Measurements from ENCODE around the gene MYRF.

The MYRF gene

DNA sequence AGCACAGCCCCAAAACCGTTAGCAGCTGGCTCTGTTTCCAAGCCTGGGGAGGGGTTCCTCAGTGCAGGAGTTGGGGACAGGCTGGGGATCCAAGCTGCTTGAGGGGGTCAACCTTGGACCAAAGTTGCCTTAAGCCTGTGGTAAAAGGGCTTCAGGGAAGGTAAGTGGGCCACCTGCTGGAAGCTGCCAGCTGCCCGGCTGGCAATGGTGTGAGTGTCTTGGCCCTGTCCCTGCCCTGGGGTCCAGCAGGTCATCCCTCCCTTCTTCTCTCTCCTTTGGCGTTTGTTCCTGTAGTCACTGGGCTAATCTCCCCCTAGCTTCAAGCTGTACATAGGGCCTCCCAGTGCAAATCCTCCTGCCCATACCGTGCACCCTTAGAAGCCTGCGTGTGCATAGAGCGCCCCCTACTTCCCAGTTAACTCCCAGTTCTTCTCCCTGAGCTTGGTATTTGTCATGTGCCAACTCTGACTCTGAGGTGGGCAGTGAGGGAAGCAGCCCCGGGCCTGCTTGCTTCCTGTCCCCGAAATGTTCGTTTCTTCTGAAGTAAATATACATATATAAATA is 35.6 kb downstream of the MYRF start:
- H3K27me3 Mint-ChIP-seq (ENCODE audit: low read depth): no peaks in the 10 kb centered on the region
- H3K4me1 Mint-ChIP-seq: peaks cover 8% of the 10 kb centered on the region
- no peak overlapping the region for H3K4me3 Mint-ChIP-seq
- no peaks in the 10 kb centered on the region for H3K9me3 Mint-ChIP-seq
- TF ChIP-seq, protein P1, sequence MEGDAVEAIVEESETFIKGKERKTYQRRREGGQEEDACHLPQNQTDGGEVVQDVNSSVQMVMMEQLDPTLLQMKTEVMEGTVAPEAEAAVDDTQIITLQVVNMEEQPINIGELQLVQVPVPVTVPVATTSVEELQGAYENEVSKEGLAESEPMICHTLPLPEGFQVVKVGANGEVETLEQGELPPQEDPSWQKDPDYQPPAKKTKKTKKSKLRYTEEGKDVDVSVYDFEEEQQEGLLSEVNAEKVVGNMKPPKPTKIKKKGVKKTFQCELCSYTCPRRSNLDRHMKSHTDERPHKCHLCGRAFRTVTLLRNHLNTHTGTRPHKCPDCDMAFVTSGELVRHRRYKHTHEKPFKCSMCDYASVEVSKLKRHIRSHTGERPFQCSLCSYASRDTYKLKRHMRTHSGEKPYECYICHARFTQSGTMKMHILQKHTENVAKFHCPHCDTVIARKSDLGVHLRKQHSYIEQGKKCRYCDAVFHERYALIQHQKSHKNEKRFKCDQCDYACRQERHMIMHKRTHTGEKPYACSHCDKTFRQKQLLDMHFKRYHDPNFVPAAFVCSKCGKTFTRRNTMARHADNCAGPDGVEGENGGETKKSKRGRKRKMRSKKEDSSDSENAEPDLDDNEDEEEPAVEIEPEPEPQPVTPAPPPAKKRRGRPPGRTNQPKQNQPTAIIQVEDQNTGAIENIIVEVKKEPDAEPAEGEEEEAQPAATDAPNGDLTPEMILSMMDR (IDR thresholded peaks at IDR 0.05; ENCODE audit: unreplicated experiment in 3 of 3): peak; percentile 44 to 52 (median 50)
- peaks cover 37% of the 10 kb centered on the region for H3K36me3 Mint-ChIP-seq (ENCODE audit: low read depth)
- H3K27ac Mint-ChIP-seq: no peak overlapping the region

DNA sequence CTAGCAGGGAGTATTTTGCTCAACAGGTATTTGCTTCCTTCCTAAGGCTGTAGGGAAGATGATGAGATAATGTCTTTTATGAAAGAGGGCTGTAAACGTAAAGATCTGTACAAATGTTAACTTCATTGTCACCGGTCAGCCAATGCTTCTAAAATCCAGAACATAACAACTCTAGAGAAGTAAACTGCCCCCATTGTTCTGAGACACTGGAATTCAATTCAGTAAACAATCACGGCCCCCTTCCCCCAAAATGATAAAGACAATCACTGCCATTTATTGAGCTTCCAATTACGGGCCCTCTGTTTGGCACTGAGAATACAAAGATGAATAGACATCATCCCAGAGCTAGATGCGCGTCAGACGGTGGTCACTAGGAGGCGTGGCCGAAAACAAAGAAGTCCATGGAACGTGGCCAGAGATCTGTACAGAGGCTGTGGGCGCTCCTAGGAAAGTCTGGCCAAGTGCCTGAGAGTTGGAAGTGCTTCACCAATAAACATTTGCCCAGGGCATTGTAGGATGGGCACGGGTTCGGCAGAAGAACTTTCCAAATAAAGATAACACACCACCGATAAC is 39.4 kb downstream of the MYRF start:
- Mint-ChIP-seq H3K36me3 (ENCODE audit: low read depth) (peaks cover 23% of the 10 kb centered on the region), H3K27me3 (ENCODE audit: low read depth) (no peaks in the 10 kb centered on the region), H3K4me1 (peaks cover 15% of the 10 kb centered on the region), H3K9me3 (no peaks in the 10 kb centered on the region), H3K4me3 (peak overlapping the region; percentile 92 to 96 (median 94)), H3K27ac (peak overlapping the region; percentile 97 to 99 (median 99))
- TF ChIP-seq, protein P1 (IDR thresholded peaks at IDR 0.05; ENCODE audit: unreplicated experiment in 3 of 3): peak in 1 of 3 experiments; percentile 16

DNA sequence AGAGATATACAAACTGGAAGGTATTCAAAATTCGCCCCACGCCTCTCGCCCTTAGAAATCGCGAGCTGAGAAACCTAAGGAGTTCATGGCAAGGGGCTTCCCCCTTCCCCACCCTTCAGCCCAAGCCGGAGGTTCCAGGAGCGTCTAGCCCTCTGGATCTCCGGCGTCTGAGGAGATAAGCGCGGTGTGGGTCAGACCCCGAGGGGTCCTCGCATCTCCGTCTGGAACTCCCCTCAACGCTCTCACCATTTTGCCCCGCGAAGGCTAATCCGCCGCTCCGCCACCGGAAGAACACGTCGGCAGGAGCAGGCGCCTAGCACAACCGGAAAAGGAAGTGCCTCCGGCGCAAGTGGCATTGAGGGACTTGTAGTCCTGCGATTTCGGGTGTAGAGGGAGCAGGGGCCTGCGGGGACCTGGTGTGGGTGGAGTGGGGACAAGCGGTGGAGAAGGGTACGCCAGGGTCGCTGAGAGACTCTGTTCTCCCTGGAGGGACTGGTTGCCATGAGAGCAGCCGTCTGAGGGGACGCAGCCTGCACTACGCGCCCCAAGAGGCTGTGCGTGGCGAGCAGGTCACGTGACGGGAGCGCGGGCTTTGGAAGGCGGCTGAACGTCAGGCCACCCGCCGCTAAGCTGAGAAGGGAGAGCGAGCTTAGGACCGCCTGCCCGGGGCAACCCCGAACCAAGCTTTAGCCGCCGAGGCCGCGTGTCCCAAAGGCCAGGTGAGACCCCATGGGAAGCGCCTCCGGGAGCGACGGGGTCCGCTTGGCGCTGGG is 40.1 kb downstream of the MYRF start, which contains the start of the genes FEN1 and TMEM258:
Gene FEN1 (plus strand): TSS at position 602 of the 773 bp plus-strand sequence. CDS start 2,451 bp downstream, outside the sequence.
Gene TMEM258 (minus strand): TSS at position 290 of the 773 bp plus-strand sequence. CDS start 41 bp downstream, at position 249.
- TF ChIP-seq, protein P1 (IDR thresholded peaks at IDR 0.05; ENCODE audit: unreplicated experiment in 3 of 3): no peak
- Mint-ChIP-seq H3K36me3 (ENCODE audit: low read depth) (peaks cover 22% of the 10 kb centered on the region), H3K4me3 (peak within 1 kb of the TSS; percentile 92 to 96 (median 94)), H3K27ac (peak within 1 kb of the TSS; percentile 97 to 99 (median 99)), H3K27me3 (ENCODE audit: low read depth) (no peaks in the 10 kb centered on the region), H3K4me1 (peaks cover 21% of the 10 kb centered on the region), H3K9me3 (no peaks in the 10 kb centered on the region)

DNA sequence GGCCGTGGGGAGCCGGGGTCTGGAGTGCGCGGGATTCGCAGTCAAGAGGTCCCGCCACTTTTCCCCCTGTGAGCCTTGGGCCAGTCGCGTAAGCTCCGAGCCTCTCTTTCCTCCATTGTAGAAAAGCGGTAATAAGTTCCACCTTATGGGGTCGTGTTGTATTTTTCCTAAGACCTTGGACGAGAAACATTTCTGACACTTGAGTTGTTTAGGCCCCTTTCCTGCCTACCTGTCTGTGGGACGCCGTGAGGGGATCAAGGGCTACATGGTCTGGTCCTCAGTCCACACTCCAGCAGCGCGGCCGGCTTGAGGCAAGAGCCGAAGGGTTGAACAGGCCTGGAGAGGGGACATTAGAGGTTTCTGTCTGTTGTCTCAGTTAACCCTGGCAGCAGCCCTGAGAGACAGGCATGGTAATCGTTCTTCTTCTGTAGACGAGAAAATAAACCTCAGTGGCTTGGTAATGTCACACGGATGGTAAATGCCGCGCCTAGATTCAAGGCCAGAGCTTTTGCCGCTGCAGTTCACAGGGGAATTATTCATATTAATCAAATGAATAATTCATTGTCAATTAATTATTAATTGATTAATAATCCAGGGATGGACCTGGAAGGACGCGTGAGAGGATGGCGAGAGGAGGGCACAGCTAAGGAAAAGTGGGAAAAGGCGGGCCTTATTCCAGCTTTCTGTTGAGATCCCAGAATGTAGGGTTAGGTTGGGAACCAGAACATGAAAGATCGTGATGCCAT is 40.8 kb downstream of the MYRF start:
- H3K27me3 Mint-ChIP-seq (ENCODE audit: low read depth): no peaks in the 10 kb centered on the region
- TF ChIP-seq, protein P1 (IDR thresholded peaks at IDR 0.05; ENCODE audit: unreplicated experiment in 3 of 3): no peak
- H3K27ac Mint-ChIP-seq: peak overlapping the region; percentile 92 to 99 (median 97)
- peaks cover 21% of the 10 kb centered on the region for H3K4me1 Mint-ChIP-seq
- H3K4me3 Mint-ChIP-seq: peak overlapping the region; percentile 92 to 96 (median 94)
- peaks cover 22% of the 10 kb centered on the region for H3K36me3 Mint-ChIP-seq (ENCODE audit: low read depth)
- no peaks in the 10 kb centered on the region for H3K9me3 Mint-ChIP-seq

DNA sequence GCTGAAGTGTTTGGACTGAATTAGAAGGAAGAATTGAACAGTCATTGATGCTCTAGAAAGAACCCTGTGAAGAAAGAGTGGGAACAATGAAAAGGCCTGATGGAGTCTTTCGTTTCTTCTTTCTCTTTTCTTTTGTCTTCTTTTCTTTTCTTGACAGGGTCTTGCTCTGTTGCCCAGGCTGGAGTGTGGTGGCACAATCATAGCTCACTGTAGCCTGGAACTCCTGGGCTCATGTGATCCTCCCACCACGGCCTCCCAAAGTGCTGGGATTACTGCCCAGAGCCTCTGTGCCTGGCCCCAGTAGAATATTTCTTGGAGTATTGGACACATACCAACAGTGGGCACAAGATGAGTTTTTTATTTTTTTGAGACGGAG is 41.4 kb downstream of the MYRF start:
- Mint-ChIP-seq H3K36me3 (ENCODE audit: low read depth) (peaks cover 17% of the 10 kb centered on the region), H3K27ac (peak overlapping the region in 2 of 3 experiments; percentile 92 to 99), H3K27me3 (ENCODE audit: low read depth) (no peaks in the 10 kb centered on the region), H3K4me3 (peak overlapping the region; percentile 92 to 96 (median 94)), H3K4me1 (peaks cover 21% of the 10 kb centered on the region), H3K9me3 (no peaks in the 10 kb centered on the region)
- TF ChIP-seq, protein P1 (IDR thresholded peaks at IDR 0.05; ENCODE audit: unreplicated experiment in 3 of 3): no peak

All from nephron (organoid).